Right lobe of liver (tissue), 4 donors: ENCODE measurements around the gene YBX2.

Experiments used
- POLR2A ChIP-seq: fragments of 450-650 bp; IDR thresholded peaks from one replicate; pipeline ENCODE4 v1.6.1; 2017; ENCODE audit warnings: antibody characterized with exemption, mild to moderate bottlenecking
- TF ChIP-seq, protein P1 (sequence below), 4 donors: fragments of 200-600 bp in 3 of 4; fragments of 450-650 bp in 1 of 4; IDR thresholded peaks; one replicate each; pipeline versions ENCODE4 v1.5.1 to v1.8.0; 2016 to 2022; ENCODE audit warnings: antibody characterized with exemption in 4 of 4, mild to moderate bottlenecking in 2 of 4
- donor health status: DM: no; HTN: no; CAD: no.
- donor health status: DM: no; HTN: no; CAD: no.
- donor health status: DM: no; HTN: yes; CAD: no.

- TF ChIP-seq, protein P1, sequence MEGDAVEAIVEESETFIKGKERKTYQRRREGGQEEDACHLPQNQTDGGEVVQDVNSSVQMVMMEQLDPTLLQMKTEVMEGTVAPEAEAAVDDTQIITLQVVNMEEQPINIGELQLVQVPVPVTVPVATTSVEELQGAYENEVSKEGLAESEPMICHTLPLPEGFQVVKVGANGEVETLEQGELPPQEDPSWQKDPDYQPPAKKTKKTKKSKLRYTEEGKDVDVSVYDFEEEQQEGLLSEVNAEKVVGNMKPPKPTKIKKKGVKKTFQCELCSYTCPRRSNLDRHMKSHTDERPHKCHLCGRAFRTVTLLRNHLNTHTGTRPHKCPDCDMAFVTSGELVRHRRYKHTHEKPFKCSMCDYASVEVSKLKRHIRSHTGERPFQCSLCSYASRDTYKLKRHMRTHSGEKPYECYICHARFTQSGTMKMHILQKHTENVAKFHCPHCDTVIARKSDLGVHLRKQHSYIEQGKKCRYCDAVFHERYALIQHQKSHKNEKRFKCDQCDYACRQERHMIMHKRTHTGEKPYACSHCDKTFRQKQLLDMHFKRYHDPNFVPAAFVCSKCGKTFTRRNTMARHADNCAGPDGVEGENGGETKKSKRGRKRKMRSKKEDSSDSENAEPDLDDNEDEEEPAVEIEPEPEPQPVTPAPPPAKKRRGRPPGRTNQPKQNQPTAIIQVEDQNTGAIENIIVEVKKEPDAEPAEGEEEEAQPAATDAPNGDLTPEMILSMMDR (IDR thresholded peaks at IDR 0.05) = no peak
- TF ChIP-seq POLR2A = no peak
Measured at GRCh38 chr17:7253082-7253481, 41.4 kb downstream of the YBX2 start.
